Heart left ventricle (tissue), 13 donors: ENCODE results near the gene QRICH1.

Experiments
- POLR2A ChIP-seq, 2 donors: fragments of 450-650 bp; IDR thresholded peaks; one replicate each; pipeline ENCODE4 v1.6.1; 2017; ENCODE audit warnings: antibody characterized with exemption in 2 of 2, mild to moderate bottlenecking in 2 of 2, moderate library complexity in 2 of 2
- TF ChIP-seq, protein P1 (sequence below), 12 donors: fragments of 200-600 bp; sonication (generic) in 4 of 12; IDR thresholded peaks; one replicate each; pipeline versions ENCODE4 v1.5.0 to v1.8.0; 2018 to 2022; ENCODE audit warnings: antibody characterized with exemption in 12 of 12, mild to moderate bottlenecking in 5 of 12
- donor health status: ischemic (EF 13 %, LVEDD 7.1; RV severe dilation, severe dysfunction).
- donor health status: DM: no; HTN: yes; CAD: no.
- donor health status: DM: no; HTN: no; CAD: no.
- donor health status: ischemic (EF 25% LVEDD 6.9; RV normal size, moderate dysfunction).
- donor health status: ischemic (EF 25% LVEDD 5.7; RV mildly dilated, moderate dysfunction).
- donor health status: ischemic (EF 35%, LVEDD 5.7; RV mildly dilated, moderate dysfunction).
- donor health status: nonischemic (EF 11% LVEDD 7.7; RV severe dilation, severe dysfunction).
- donor health status: DM: yes; HTN: yes; CAD: no.
- donor health status: PGD.
- donor health status: ischemic (EF 29% LVEDD 5.4; RV normal size, mild dysfunction).
- donor health status: nonischemic (EF 23%, LVEDD 6.1; RV moderate dilation, normal function).

GRCh38 chr3:49053543-49053942 is 40.3 kb downstream of the QRICH1 start:
- no peak for TF ChIP-seq POLR2A (IDR thresholded peaks at IDR 0.05)
- TF ChIP-seq, protein P1, sequence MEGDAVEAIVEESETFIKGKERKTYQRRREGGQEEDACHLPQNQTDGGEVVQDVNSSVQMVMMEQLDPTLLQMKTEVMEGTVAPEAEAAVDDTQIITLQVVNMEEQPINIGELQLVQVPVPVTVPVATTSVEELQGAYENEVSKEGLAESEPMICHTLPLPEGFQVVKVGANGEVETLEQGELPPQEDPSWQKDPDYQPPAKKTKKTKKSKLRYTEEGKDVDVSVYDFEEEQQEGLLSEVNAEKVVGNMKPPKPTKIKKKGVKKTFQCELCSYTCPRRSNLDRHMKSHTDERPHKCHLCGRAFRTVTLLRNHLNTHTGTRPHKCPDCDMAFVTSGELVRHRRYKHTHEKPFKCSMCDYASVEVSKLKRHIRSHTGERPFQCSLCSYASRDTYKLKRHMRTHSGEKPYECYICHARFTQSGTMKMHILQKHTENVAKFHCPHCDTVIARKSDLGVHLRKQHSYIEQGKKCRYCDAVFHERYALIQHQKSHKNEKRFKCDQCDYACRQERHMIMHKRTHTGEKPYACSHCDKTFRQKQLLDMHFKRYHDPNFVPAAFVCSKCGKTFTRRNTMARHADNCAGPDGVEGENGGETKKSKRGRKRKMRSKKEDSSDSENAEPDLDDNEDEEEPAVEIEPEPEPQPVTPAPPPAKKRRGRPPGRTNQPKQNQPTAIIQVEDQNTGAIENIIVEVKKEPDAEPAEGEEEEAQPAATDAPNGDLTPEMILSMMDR (IDR thresholded peaks at IDR 0.05), result no peak
